Keratinocyte (primary cell): Measurements from ENCODE around the gene CD209.

Source experiments
- CTCF ChIP-seq, 3 experiments: IDR thresholded peaks in 1 of 3; conservative IDR thresholded peaks in 1 of 3; optimal IDR thresholded peaks in 1 of 3; 2 replicates in 2 of 3; 3 replicates in 1 of 3; pipeline versions ENCODE3 to v1.5.1; 2011; ENCODE audit warnings: low read length in 3 of 3, mild to moderate bottlenecking in 3 of 3, moderate library complexity in 2 of 3, control low read depth in 1 of 3, inconsistent platforms in 1 of 3; ENCODE audit not compliant: insufficient read depth in 2 of 3; ENCODE audit errors: extremely low read depth in 1 of 3
- EZH2 ChIP-seq: IDR thresholded peaks from one replicate; pipeline ENCODE4 v1.6.1; 2012; ENCODE audit warnings: inconsistent platforms, mild to moderate bottlenecking, low read length, moderate library complexity

DNA sequence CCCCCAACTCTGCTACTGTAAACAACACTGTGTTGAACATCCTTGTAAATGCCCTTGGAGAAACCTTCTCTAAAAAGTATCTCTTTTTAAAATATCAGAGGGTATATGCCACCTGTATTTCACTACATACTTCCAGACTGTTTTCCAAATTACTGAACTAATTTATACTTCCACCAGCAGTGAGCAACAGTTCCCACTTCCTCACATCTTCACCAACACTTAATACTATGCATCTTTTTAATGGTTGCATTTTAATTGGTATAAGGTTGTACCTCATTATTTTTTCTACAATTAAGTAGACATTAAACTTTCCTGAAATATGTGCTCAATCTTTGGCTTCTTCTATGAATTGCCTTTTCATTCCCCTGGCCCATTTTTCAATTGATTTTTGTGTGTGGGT lies 37.5 kb upstream of the CD209 start:
- TF ChIP-seq CTCF (optimal IDR thresholded peaks at IDR 0.05 in 1 of 3, IDR thresholded peaks at IDR 0.05 in 1 of 3, conservative IDR thresholded peaks at IDR 0.05 in 1 of 3; ENCODE audit: extremely low read depth in 1 of 3, insufficient read depth in 2 of 3, low read length in 3 of 3) = no peak
- no peak for TF ChIP-seq EZH2
